Posterior cingulate gyrus (tissue), 11 donors: ENCODE measurements around the gene SCN4B.
A peak's percentile ranks its signal among the peaks of the same experiment; 100 is the strongest.

Experiments
- DNase-seq, 10 donors: peaks; one replicate each; pipeline versions ENCODE4 v3.0.0 to v3.0.0-alpha.2; 2020 to 2021; ENCODE audit warnings: mixed read lengths in 3 of 10
- intact Hi-C: fragments of 100-400 bp; cut with DNase I; formaldehyde crosslinking; loops from one replicate; pipeline ENCODE4 v1.15.1; 2023

Gene SCN4B

GRCh38 chr11:118136801-118137200 lies 15.8 kb downstream of the SCN4B start:
- intact Hi-C loops = no loop called here
- no peak for DNase-seq

- DNase-seq = no peak
- intact Hi-C loops = no loop called here
Measured at GRCh38 chr11:118136341-118136740, 16.3 kb downstream of the SCN4B start.

- DNase-seq = no peak
- intact Hi-C loops = no loop called here
Measured at GRCh38 chr11:118135796-118136165, 16.8 kb downstream of the SCN4B start.

- intact Hi-C loops = no loop called here
- DNase-seq = no peak
Measured at GRCh38 chr11:118135051-118135795, 17.4 kb downstream of the SCN4B start.

- intact Hi-C loops = no loop called here
- no peak for DNase-seq
Measured at GRCh38 chr11:118133816-118134215, 18.8 kb downstream of the SCN4B start.

- DNase-seq = peak in 3 of 10 donors; percentile 40 to 80 (median 61)
- intact Hi-C loops = no loop called here
Measured at GRCh38 chr11:118132385-118133151, 20.1 kb downstream of the SCN4B start.

- DNase-seq = no peak
- intact Hi-C loops = no loop called here
Measured at GRCh38 chr11:118129471-118130172, 23.0 kb downstream of the SCN4B start.

GRCh38 chr11:118128721-118129470 lies 23.7 kb downstream of the SCN4B start:
- intact Hi-C loops = no loop called here

GRCh38 chr11:118128310-118128709 lies 24.3 kb downstream of the SCN4B start:
- no peak for DNase-seq
- intact Hi-C loops = no loop called here

More at GRCh38 chr11:118128721-118129470, 23.7 kb downstream of the SCN4B start:
- DNase-seq = no peak

GRCh38 chr11:118126082-118126838 lies 26.4 kb downstream of the SCN4B start:
- intact Hi-C loops = no loop called here
- no peak for DNase-seq

GRCh38 chr11:118124929-118125535 lies 27.6 kb downstream of the SCN4B start:
- no peak for DNase-seq

GRCh38 chr11:118120793-118121192 lies 31.8 kb downstream of the SCN4B start:
- no peak for DNase-seq
- intact Hi-C loops = no loop called here

More at GRCh38 chr11:118124929-118125535, 27.6 kb downstream of the SCN4B start:
- intact Hi-C loops = no loop called here

- intact Hi-C loops = no loop called here
- peak in 1 of 10 donors; percentile 45 for DNase-seq
Measured at GRCh38 chr11:118117790-118118601, 34.6 kb downstream of the SCN4B start.

- intact Hi-C loops = no loop called here
- DNase-seq = peak in 1 of 10 donors; percentile 41
Measured at GRCh38 chr11:118115048-118115447, 37.6 kb downstream of the SCN4B start.

- DNase-seq = peak in 1 of 10 donors; percentile 27
- intact Hi-C loops = no loop called here
Measured at GRCh38 chr11:118114266-118114665, 38.4 kb downstream of the SCN4B start.

- DNase-seq = peak in 1 of 10 donors; percentile 50
- intact Hi-C loops = no loop called here
Measured at GRCh38 chr11:118112711-118113430, 39.8 kb downstream of the SCN4B start.

- DNase-seq = peak in 1 of 10 donors; percentile 57
- intact Hi-C loops = no loop called here
Measured at GRCh38 chr11:118111744-118112035, 40.9 kb downstream of the SCN4B start.
